GM18951 (cell line): ENCODE data around the gene HIBADH.

Source experiments
- POLR2A ChIP-seq: IDR thresholded peaks from 4 replicates; pipeline ENCODE4 v1.6.1; 2011; ENCODE audit warnings: mild to moderate bottlenecking; ENCODE audit not compliant: insufficient read length, insufficient read depth; ENCODE audit errors: extremely low read depth
- in situ Hi-C: fragments of 300-500 bp; cut with MboI; formaldehyde crosslinking; loops from one replicate; pipeline ENCODE4 v1.12.0; 2022; ENCODE audit warnings: low sequenced_read_pairs, mixed read lengths, inconsistent platforms; ENCODE audit not compliant: unreplicated experiment

The HIBADH gene

DNA sequence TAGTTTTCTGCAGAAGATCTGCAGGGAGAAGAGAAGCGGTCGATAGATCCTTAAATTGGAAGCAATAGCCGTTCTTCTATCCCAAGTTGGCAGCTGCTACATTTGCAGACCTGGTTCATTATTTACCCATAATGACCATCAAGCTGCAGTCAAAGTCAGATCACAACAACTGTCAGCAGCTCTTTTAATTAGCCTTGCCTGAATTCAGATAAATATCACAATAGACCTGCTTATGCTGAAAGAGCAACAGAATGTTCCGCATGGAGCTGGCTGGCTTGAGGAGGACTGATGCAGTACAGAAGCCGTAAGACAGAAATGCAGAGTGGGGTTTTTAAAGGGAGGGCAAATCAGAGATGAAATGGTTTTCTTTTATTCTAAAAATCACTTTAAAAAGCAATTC, 109.4 kb downstream of the HIBADH start:
- in situ Hi-C loops: loop anchor here (25.0 kb wide), 1 partner anchor 341 kb away; the partner anchor contains the start of gene HOXA13
- TF ChIP-seq POLR2A: no peak

- no peak for TF ChIP-seq POLR2A
- in situ Hi-C loops: loop anchor here (25.0 kb wide), 1 partner anchor 340 kb away; the partner anchor contains the start of gene HOXA13
These were observed 110.8 kb downstream of the HIBADH start for GRCh38 chr7:27551803-27552400.

GRCh38 chr7:27549606-27550005, 113.1 kb downstream of the HIBADH start:
- in situ Hi-C loops: loop anchor here (25.0 kb wide), 1 partner anchor 337 kb away; the partner anchor contains the start of gene HOXA13
- no peak for TF ChIP-seq POLR2A

DNA sequence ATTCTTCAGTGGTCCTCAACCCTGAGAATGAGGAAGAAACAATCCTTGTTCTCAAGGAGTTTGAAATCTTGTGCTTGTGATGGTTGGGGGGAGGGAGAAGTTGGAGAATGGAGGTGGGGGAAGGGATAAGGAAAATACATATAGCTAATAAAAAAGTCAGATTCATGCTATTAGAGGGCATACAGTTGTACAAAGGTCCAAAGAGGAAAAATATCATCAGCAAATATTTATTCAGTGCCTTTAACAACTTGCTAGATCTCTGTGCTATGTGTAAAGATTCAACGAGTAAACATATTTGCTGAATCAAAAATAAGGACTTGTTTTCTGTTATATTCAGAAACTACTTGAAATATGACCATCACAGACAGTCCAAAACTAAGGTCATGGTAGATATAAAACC, 114.4 kb downstream of the HIBADH start:
- in situ Hi-C loops: no loop called here

GRCh38 chr7:27547401-27547800, 115.3 kb downstream of the HIBADH start:
- no peak for TF ChIP-seq POLR2A
- in situ Hi-C loops: no loop called here

More for the DNA sequence above, 114.4 kb downstream of the HIBADH start:
- TF ChIP-seq POLR2A: no peak

DNA sequence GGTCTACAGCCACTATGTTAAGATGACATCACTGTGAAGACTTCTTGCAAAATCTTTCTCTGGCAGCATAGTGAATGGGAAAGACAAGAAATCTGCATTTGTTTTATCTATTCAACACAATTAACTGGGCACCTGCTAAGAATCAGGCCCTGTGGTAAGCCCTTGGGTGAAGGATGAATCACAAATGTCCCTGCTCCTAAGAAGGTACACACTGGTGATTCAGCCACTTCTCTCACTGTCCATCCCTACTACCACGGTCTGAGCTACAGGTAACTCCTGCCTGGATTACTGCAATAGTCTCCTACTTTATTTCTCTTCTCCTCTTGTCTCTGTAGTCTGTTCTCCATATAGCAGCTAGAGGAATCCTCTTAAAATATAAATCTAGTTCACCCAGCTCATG, 116.1 kb downstream of the HIBADH start:
- TF ChIP-seq POLR2A: no peak
- in situ Hi-C loops: no loop called here

- in situ Hi-C loops: no loop called here
- no peak for TF ChIP-seq POLR2A
These were observed 126.9 kb downstream of the HIBADH start for GRCh38 chr7:27535795-27536194.

- TF ChIP-seq POLR2A: no peak
- in situ Hi-C loops: no loop called here
These were observed 129.0 kb downstream of the HIBADH start for GRCh38 chr7:27533652-27534081.

GRCh38 chr7:27532314-27532713, 130.4 kb downstream of the HIBADH start:
- TF ChIP-seq POLR2A: no peak
- in situ Hi-C loops: no loop called here

DNA sequence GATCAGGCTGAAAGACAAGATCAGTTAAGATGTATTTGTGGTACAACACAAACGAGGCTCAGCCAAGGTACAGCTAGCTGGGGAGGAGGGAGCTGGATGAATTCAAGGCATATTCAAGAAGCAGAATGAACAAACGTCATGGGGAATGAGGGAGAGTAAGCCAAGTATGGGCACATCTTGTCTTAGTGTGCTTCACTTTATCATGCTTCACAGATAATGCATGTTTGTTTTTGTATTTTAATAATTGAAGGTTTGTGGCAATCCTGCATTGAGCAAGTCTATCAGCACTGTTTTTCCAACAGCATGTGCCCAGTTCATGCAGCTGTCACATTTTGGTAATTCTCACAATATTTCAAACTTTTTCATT, 135.4 kb downstream of the HIBADH start:
- TF ChIP-seq POLR2A: no peak
- in situ Hi-C loops: no loop called here

DNA sequence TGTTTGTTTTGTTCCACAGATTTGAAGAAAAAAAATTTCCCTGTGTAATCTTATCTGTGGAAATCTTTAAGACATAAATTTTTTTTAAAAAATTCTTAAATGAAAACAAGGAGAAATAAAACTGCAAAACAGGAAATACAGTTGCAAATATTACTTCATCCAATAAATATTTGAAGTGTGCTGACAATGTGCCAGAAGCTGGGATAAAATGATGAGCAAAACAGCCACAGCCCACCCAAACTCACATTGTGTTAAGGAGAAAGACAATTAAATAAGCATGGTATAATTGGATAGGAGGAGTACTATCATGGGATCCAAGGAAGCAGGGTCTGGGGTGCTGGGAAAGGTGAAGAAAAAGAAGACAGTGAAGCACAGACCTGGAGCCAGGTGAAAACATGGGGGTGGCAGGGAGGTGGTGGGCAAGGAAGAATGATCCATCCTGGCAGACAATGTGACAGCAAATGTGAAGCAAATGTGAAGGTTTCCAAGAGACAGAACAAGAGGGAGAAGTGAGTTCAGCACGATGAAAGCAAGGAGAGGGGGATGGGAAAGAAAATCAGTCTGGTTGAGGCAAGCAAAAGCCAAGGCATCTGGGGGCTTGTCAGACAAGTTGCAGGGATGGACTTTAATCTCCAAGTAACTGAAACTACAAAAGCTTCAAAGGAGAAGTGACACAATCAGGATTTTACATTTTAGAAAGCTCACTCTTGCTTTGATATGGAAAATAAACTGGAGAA, 135.9 kb downstream of the HIBADH start:
- TF ChIP-seq POLR2A: no peak
- in situ Hi-C loops: no loop called here

GRCh38 chr7:27526131-27526530, 136.6 kb downstream of the HIBADH start:
- TF ChIP-seq POLR2A: no peak
- in situ Hi-C loops: no loop called here

GRCh38 chr7:27523321-27523720, 139.4 kb downstream of the HIBADH start:
- no peak for TF ChIP-seq POLR2A
- in situ Hi-C loops: no loop called here

GRCh38 chr7:27522566-27522965, 140.1 kb downstream of the HIBADH start:
- no peak for TF ChIP-seq POLR2A
- in situ Hi-C loops: no loop called here
